Globus pallidus (tissue), 1 donor: ENCODE measurements around the gene VSTM2A.
"Not testable (repeated sequence)": the region's sequence is repeated elsewhere in the genome, so short reads cannot be mapped to it uniquely, and the experiment has no call there.

Experiments
- DNase-seq: peaks from one replicate; pipeline ENCODE4 v3.0.0-alpha.2; 2015; ENCODE audit warnings: low spot score

The VSTM2A gene, protein sequence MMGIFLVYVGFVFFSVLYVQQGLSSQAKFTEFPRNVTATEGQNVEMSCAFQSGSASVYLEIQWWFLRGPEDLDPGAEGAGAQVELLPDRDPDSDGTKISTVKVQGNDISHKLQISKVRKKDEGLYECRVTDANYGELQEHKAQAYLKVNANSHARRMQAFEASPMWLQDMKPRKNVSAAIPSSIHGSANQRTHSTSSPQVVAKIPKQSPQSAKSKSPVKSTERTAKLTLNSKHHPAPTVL

DNA sequence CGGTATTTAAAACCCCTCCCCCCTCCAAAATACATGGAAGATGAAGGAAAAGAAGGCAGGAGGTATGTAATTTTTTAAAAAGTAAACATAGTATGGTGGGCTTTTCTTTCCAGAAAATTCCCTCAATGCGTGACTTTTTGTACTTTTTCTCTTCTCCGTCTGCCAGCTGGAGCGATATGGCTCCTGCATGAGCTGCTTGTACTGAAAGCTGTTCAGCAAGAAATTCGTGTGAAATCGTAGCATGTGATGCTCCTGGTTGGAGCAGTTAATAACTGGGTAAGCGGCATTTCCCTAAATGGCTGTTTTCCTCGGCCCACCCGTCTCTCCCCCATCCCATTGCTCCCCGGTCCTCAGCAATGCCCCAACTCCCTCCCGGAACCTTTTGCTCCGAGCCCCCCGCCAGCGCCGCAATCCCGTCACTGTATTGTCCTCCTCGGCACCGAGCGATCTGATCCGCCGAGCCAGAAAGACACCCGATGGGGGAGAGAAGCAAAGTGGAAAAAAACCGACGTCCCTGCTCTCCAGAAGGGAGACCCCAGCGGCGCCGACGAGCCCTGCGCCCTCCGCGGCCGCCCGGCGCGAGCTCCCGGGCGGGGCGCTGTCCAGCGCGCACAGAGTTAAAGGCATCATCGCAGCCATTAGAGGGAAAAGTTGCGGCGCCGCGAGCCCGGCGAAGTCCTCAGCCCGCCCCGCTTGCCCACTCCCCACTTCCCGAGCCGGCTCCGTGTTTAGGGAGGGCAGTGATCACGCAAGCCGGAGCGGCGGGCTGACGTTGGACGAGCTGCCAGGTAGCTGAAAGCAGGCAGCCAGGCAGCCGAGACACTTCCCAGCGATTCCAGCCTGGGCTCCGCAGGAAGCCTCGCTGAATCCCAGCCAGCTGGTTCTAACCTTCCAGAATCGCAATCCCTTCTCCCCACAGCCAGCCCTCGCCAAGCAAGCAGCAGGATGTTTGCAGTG lies at the start of gene VSTM2A:
VSTM2A (plus strand) TSS at position 707 of the 957 bp plus-strand sequence. CDS start 356 bp downstream, outside the sequence.
- no peak for DNase-seq

- DNase-seq: not testable (repeated sequence)
Observed at GRCh38 chr7:54504531-54504930, 37.6 kb upstream of the VSTM2A start.

GRCh38 chr7:54529568-54529967 lies 12.6 kb upstream of the VSTM2A start:
- no peak for DNase-seq

DNA sequence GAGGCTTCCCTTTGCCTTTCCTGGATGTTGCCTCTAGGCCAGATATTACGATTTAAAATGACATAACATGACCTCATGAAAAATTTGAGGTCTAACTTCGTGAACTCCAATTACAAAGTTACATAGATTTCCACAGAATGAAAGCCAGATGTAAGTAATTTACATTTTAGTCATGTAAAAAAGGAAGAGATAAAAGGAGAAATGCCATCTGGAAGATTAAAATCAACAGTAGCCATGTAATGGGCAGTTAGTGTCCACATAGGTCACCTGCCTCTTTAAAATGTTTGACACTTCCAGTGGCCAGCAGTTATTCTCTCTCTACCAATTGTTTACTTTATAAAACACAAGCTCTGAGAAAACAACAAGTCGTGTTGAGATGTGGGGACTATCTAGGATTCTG lies 4.1 kb upstream of the VSTM2A start:
- DNase-seq: no peak

GRCh38 chr7:54543051-54543488 lies 895 bp downstream of the VSTM2A start:
- DNase-seq: peak; percentile 24

- DNase-seq: no peak
Observed at GRCh38 chr7:54544149-54544526, 2.0 kb downstream of the VSTM2A start.

DNA sequence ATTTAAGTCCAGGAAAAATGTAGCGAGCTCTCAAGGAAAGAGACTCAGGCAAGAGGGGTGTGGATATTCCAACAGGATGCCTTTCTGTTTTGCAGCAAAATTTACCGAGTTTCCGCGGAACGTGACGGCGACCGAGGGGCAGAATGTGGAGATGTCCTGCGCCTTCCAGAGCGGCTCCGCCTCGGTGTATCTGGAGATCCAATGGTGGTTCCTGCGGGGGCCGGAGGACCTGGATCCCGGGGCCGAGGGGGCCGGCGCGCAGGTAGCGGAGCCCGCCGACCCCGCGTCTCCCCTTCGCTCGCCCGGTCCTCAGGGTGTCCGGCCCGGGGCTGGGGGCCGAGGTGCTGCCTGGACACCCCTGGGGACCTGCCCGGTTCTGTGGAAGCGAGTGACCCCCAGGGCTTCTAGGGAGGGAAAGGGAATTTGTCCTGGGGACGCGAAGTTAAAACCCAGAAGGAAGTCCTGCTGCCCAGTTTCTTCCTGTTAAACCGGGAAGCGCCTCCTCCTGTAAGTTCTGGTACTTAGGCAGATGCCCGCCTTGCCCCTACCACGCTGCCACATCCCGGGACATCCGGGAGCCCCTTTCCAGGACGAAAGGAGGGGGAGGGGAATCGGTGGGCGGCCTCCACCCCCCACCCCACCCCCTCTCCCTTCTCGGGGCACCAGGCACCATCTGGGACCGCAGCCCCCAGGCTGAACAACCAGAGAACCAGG lies 2.5 kb downstream of the VSTM2A start:
- DNase-seq: no peak

DNA sequence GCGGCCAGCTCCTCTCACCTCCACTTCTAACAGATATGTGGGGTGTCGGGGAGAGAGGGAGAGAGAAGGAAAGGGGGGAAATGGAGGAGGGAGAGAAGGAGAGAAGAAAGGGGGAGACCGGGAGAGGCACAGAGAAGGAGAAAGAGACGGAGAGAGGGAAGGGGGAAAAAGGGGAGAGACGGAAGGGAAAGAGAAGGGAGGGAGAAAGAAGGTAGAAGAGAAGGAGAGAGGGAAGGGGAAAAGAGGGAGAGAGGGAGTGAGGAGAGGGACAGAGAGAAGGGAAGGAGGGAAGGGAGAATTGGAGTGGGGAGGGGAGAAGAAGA lies 3.0 kb downstream of the VSTM2A start:
- no peak for DNase-seq

GRCh38 chr7:54546081-54546985 lies 4.2 kb downstream of the VSTM2A start:
- DNase-seq: no peak

GRCh38 chr7:54546986-54547314 lies 4.8 kb downstream of the VSTM2A start:
- no peak for DNase-seq

DNA sequence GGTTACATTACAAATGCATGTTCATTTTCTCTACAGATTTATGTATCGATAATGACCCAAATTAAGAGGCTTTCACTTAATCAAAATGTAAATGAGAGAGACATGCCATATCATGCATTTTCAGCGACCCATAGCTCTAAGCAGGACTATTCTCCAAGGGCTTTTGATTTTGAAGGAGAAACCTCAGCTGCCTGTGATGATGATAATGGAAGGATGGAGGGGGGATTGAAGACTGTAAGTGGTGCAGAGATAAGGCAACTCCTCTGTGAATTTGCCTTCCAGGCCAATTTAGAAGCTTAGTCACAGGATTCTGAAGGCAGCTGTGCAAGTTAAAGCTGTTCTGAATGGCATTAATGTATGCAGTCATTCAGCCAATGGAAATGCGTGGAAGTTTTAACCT lies 8.3 kb downstream of the VSTM2A start:
- no peak for DNase-seq

GRCh38 chr7:54556121-54556520 lies 13.9 kb downstream of the VSTM2A start:
- DNase-seq: no peak

GRCh38 chr7:54559401-54559800 lies 17.2 kb downstream of the VSTM2A start:
- no peak for DNase-seq

GRCh38 chr7:54560198-54560597 lies 18.0 kb downstream of the VSTM2A start:
- no peak for DNase-seq

DNA sequence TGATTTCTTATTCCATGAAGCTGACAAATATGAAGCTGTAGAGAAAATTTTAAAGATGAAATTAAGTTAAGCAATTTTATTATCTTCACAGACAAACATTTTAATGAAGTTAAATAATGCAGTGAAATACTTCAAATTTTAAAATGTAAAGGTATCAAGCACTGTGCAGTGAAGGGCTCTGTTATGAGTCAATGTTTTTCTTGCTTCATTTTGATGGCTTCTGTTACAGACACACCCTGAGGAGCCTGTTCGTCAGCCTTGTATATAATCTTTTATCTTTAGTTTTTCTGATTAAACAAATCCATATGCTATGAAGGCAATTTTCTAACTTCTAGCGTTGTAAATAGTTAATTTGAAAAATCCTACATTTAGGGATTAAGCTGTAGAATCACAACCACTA lies 18.5 kb downstream of the VSTM2A start:
- DNase-seq: no peak

DNA sequence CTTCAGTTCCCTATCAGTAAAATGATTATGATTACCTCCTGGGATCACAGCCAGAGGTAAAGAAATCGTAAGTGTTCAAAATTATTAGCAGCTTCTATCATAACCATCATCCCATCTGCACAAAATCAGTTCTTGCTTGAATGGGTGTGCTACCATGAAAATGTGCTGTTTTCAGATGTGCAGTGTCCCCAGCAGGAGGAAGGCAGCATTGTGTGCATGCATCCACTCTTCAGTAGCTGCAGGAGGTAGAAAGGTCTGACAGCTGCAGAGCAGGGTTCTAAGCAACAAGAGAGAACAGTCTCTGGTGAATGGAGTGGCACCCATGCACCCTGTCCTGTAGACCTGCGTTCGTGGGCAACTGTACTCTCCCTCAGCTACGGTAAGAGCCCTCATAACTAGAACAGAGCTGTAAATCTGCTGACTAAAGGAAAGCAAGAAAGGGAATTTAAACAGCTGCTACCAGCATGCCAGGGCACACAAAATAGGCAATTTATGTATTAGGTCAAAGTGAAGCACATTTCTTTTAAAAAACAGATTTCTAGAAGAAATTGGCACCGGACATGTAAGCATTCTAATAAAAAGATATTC lies 21.2 kb downstream of the VSTM2A start:
- DNase-seq: no peak

DNA sequence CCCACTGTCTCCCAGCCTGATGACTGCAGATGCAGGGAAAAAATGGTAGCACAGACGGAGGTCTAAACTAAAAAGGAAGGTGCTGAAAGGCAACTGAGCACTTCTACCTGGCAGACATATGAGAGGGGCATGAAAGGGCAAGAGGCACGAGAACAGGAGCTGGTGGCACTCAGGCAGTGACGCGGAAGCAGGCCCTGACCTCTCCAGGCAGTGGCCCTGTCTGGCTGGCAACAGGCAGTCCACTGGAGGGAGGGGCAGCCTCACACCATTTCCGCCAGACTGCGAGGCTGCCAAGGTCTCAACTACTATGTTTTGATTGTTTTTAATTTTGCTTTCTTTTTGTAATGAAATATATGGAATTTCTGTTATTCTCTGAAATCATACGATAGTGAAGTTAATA lies 23.3 kb downstream of the VSTM2A start:
- no peak for DNase-seq

- DNase-seq: no peak
Observed at GRCh38 chr7:54581511-54581910, 39.3 kb downstream of the VSTM2A start.

DNA sequence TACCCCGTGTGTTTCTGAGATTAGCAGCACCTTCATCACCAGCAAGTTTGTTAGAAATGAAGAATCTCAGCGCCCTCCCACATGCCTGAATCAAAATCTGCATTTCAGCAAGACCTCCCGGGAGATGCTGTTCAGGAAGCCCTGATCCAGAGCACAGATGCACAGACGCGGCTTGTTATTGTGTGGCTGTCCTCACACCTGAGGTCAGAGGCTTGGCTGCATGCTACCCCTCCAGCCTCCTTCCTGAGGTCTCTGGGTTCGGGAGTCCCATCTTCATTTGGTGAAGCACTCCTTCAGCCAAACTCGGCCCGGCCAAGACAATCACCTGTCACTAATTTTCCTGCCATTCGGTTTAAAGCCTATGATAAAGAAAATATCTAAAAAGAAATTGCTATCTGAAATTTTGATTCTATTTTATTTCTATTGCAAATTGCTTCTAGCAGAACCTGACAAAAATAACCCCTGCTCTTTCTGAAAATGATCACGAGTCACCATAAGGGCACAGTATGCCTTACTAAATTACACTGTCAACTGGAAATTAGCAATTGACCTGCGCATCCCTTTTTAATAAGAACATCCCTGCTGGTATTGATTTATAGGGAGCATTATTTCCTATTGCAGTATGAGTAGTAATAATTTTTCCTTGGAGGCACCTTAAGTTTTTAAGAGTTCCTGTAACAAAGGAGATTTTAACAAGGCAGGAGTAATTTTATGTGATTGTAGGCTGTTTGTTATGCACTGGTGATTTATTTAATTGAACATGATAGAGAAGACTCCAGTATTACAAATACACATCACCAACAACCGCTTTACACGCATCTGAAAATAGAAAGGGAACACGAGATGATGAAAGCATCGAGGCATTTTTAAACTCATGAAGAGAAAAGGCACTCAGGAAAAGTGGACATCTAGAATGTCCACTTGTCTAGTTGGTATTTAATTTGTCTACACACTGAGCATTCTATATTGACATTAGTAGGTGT lies 49.5 kb downstream of the VSTM2A start:
- no peak for DNase-seq

DNA sequence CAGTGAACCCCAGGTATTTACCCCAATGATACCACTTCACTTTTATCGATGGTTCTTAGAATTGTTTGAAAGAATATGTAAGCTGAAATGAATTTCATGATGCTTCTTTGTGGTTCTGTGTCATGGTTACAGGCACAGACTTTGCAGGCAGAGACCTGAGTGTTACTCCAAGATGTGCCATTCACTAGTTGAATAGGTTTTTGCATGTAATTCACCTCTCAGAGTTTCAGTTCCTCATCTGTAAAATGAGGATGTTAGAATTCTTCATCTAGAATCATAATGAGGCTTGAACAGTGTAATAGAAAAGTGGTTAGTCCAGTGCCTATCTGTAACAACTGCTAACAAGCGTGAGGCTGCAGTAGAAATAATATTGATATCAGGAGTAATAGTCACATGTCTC lies 54.6 kb downstream of the VSTM2A start:
- no peak for DNase-seq
